Ishikawa (cell line): ENCODE results near the gene SLC17A5.

Experiments
- CEBPB ChIP-seq: IDR thresholded peaks from 2 replicates; pipeline ENCODE4 v1.6.1; 2012
- CREB1 ChIP-seq: IDR thresholded peaks from 2 replicates; pipeline ENCODE4 v1.6.1; 2012; ENCODE audit warnings: low read depth
- EP300 ChIP-seq: IDR thresholded peaks from 2 replicates; pipeline ENCODE4 v1.6.1; 2012; ENCODE audit warnings: borderline replicate concordance
- RAD21 ChIP-seq: IDR thresholded peaks from 2 replicates; pipeline ENCODE4 v1.6.1; 2012; ENCODE audit warnings: low read depth
- TAF1 ChIP-seq: IDR thresholded peaks from 2 replicates; pipeline ENCODE4 v1.6.1; 2012; ENCODE audit warnings: low read depth, mild to moderate bottlenecking
- TCF12 ChIP-seq: IDR thresholded peaks from 2 replicates; pipeline ENCODE4 v1.6.1; 2012; ENCODE audit warnings: low read depth
- TEAD4 ChIP-seq: IDR thresholded peaks from 2 replicates; pipeline ENCODE4 v1.6.1; 2012
- YY1 ChIP-seq: IDR thresholded peaks from 2 replicates; pipeline ENCODE4 v1.6.1; 2012; ENCODE audit warnings: low read depth
- ZBTB7A ChIP-seq: IDR thresholded peaks from 2 replicates; pipeline ENCODE4 v1.6.1; 2012; ENCODE audit warnings: low read depth
- TF ChIP-seq, protein P1 (sequence below): IDR thresholded peaks from 2 replicates; pipeline ENCODE4 v1.6.1; 2012; ENCODE audit warnings: low read depth, mild to moderate bottlenecking
- TF ChIP-seq, protein P2 (sequence below): IDR thresholded peaks from 2 replicates; pipeline ENCODE4 v1.6.1; 2012

DNA sequence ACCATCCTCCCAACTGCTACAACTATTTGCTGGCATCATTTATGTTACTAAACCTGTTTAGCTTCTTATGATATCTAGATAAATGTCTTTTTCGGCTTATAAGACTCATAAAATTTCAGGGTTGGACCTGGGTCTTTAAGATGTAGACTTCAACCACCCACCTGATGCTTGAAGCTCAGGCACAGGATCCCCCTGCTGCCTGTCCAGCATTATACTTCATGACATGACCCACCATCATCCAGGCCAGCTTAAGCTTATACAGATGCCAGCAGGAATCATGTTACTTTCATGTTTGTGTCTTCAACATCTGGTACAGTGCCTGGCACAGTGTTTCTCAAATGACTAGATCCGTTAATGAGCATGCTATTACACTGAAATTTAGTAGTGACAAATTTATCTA is 47.4 kb downstream of the SLC17A5 start:
- no peak for TF ChIP-seq EP300
- TF ChIP-seq TAF1: no peak
- TF ChIP-seq RAD21: no peak
- TF ChIP-seq CEBPB: no peak
- TF ChIP-seq, protein P1, sequence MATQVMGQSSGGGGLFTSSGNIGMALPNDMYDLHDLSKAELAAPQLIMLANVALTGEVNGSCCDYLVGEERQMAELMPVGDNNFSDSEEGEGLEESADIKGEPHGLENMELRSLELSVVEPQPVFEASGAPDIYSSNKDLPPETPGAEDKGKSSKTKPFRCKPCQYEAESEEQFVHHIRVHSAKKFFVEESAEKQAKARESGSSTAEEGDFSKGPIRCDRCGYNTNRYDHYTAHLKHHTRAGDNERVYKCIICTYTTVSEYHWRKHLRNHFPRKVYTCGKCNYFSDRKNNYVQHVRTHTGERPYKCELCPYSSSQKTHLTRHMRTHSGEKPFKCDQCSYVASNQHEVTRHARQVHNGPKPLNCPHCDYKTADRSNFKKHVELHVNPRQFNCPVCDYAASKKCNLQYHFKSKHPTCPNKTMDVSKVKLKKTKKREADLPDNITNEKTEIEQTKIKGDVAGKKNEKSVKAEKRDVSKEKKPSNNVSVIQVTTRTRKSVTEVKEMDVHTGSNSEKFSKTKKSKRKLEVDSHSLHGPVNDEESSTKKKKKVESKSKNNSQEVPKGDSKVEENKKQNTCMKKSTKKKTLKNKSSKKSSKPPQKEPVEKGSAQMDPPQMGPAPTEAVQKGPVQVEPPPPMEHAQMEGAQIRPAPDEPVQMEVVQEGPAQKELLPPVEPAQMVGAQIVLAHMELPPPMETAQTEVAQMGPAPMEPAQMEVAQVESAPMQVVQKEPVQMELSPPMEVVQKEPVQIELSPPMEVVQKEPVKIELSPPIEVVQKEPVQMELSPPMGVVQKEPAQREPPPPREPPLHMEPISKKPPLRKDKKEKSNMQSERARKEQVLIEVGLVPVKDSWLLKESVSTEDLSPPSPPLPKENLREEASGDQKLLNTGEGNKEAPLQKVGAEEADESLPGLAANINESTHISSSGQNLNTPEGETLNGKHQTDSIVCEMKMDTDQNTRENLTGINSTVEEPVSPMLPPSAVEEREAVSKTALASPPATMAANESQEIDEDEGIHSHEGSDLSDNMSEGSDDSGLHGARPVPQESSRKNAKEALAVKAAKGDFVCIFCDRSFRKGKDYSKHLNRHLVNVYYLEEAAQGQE: no peak
- TF ChIP-seq YY1: no peak
- no peak for TF ChIP-seq ZBTB7A
- TF ChIP-seq CREB1: no peak
- no peak for TF ChIP-seq TCF12
- no peak for TF ChIP-seq TEAD4
- TF ChIP-seq, protein P2, sequence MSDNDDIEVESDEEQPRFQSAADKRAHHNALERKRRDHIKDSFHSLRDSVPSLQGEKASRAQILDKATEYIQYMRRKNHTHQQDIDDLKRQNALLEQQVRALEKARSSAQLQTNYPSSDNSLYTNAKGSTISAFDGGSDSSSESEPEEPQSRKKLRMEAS: no peak
